Activated CD8-positive, alpha-beta T cell treated with anti-CD3 and anti-CD28 coated beads for 36 hours (primary cell): ENCODE results near the gene RRAD. TPM values are rescaled to one million over a fixed set of nuclear protein-coding genes. Genes with fewer than 3 reads are reported as not detected.

Source experiments
- ATAC-seq: fragments of 200-7000 bp; cut with Tn5 transposase; one replicate; pipeline ENCODE4 v1.10.0; 2021; ENCODE audit warnings: mild to moderate bottlenecking, moderate library complexity
- CTCF ChIA-PET: fragments of 350-600 bp; sonication (Branson Sonifier 250); formaldehyde crosslinking; loops from one replicate; lab custom pipeline; 2021; ENCODE audit warnings: antibody characterized with exemption; lab: Charles Lee
- POLR2A ChIA-PET: fragments of 350-600 bp; sonication (Branson Sonifier 250); formaldehyde crosslinking; loops from one replicate; lab custom pipeline; 2021; ENCODE audit warnings: antibody characterized with exemption; lab: Charles Lee
- DNase-seq: peaks from one replicate; pipeline ENCODE4 v3.0.0-alpha.2; 2020
- H3K27ac Mint-ChIP-seq: one replicate; pipeline ENCODE4 v1.8.0; 2021; ENCODE audit warnings: mild to moderate bottlenecking, mixed read lengths
- H3K27me3 Mint-ChIP-seq: one replicate; pipeline ENCODE4 v1.8.0; 2021; ENCODE audit warnings: mixed read lengths
- H3K36me3 Mint-ChIP-seq: one replicate; pipeline ENCODE4 v1.8.0; 2021; ENCODE audit warnings: low read depth, mixed read lengths
- H3K4me1 Mint-ChIP-seq: one replicate; pipeline ENCODE4 v1.8.0; 2021; ENCODE audit warnings: low read depth, mixed read lengths
- H3K4me3 Mint-ChIP-seq: one replicate; pipeline ENCODE4 v1.8.0; 2021; ENCODE audit warnings: mild to moderate bottlenecking, moderate library complexity, mixed read lengths
- H3K9me3 Mint-ChIP-seq: one replicate; pipeline ENCODE4 v1.8.0; 2021; ENCODE audit warnings: mixed read lengths
- intact Hi-C: fragments of 100-400 bp; cut with micrococcal nuclease; formaldehyde crosslinking; loops from one replicate; pipeline ENCODE4 v1.10.0; 2022
- total RNA-seq, 2 experiments: library from RNA; stranded (reverse); gene quantifications; one replicate each; pipeline ENCODE4 v1.2.3, GENCODE V29; 2021
- TF ChIP-seq, protein P1 (sequence below): fragments of 200-600 bp; IDR thresholded peaks from one replicate; pipeline ENCODE4 v1.8.0; 2022; ENCODE audit warnings: antibody characterized with exemption, mild to moderate bottlenecking

The RRAD gene
- total RNA-seq, 2 experiments from 2014 or later = 0.61 to 1.1 TPM

DNA sequence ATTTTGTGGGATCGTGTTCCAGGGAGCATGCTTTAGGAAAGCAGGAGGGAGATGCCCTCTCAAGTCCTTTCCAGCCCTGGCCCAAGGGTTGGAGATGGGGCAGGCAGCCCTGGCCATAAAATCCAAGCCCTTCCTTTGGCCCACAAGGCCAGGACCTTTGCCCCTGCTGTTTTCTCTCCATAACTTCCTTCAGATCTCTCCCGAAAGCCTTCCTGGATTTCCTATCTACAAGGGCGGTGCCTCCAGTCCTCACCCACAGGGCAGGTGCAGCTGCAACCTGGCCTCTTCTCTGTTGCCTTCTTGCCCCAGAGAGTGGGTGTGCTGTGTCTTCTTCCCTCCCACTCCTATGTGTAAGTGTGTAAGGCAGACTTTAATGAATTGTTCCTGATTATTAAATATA lies 53.5 kb downstream of the RRAD start:
- DNase-seq (no peak), ATAC-seq (no peak)
- intact Hi-C loops = no loop called here
- Mint-ChIP-seq H3K4me1 (peaks cover 43% of the 10 kb centered on the region), H3K27ac (no peak overlapping the region), H3K27me3 (no peaks in the 10 kb centered on the region), H3K36me3 (peaks cover 6% of the 10 kb centered on the region), H3K9me3 (peaks cover 7% of the 10 kb centered on the region), H3K4me3 (no peak overlapping the region)
- POLR2A ChIA-PET = interaction anchor here (0.9 to 1.7 kb wide), 3 partner anchors 9 to 219 kb away, joined by 3 to 5 read pairs (median 3); partner anchors contain the start of gene PDP2
- CTCF ChIA-PET = interaction anchor here (1.2 to 12.6 kb wide), 9 partner anchors 10 to 144 kb away, joined by 3 to 214 read pairs (median 6); partner anchors contain the start of genes CA7 and NAE1
- TF ChIP-seq, protein P1, sequence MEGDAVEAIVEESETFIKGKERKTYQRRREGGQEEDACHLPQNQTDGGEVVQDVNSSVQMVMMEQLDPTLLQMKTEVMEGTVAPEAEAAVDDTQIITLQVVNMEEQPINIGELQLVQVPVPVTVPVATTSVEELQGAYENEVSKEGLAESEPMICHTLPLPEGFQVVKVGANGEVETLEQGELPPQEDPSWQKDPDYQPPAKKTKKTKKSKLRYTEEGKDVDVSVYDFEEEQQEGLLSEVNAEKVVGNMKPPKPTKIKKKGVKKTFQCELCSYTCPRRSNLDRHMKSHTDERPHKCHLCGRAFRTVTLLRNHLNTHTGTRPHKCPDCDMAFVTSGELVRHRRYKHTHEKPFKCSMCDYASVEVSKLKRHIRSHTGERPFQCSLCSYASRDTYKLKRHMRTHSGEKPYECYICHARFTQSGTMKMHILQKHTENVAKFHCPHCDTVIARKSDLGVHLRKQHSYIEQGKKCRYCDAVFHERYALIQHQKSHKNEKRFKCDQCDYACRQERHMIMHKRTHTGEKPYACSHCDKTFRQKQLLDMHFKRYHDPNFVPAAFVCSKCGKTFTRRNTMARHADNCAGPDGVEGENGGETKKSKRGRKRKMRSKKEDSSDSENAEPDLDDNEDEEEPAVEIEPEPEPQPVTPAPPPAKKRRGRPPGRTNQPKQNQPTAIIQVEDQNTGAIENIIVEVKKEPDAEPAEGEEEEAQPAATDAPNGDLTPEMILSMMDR = no peak

Other genes starting within 250 kb of the RRAD start
- 1 to 10 TPM; 3.2 to 3.5 TPM for gene CMTM4, start 228.8 kb downstream of the RRAD start, total RNA-seq
- gene DYNC1LI2, start 173.9 kb downstream of the RRAD start, total RNA-seq = 10 to 100 TPM; 35.0 to 39.5 TPM
- gene TERB1, start 124.0 kb downstream of the RRAD start, total RNA-seq = under 1 TPM in 1 of 2 experiments, not detected in 1; 0.14 TPM
- gene NAE1, start 94.6 kb downstream of the RRAD start, total RNA-seq = 100 to 1,000 TPM; 115 to 123 TPM
- gene CA7, start 81.1 kb downstream of the RRAD start, total RNA-seq = under 1 TPM in 1 of 2 experiments, not detected in 1; 0.27 TPM
- gene PDP2, start 45.0 kb downstream of the RRAD start, total RNA-seq = 10 to 100 TPM; 31.2 to 38.1 TPM
- not detected for gene CDH16, start 6.7 kb downstream of the RRAD start, total RNA-seq
- gene CIAO2B, start 8.9 kb upstream of the RRAD start, total RNA-seq = 100 to 1,000 TPM; 150 to 162 TPM
- 10 to 100 TPM; 24.7 to 24.9 TPM for gene CES2, start 10.0 kb upstream of the RRAD start, total RNA-seq
- 1 to 10 TPM; 2.1 to 2.9 TPM for gene CES3, start 35.7 kb upstream of the RRAD start, total RNA-seq
- 1 to 10 TPM; 4.5 to 5.9 TPM for gene CES4A, start 63.1 kb upstream of the RRAD start, total RNA-seq
- 100 to 1,000 TPM; 111 to 114 TPM for gene CBFB, start 103.6 kb upstream of the RRAD start, total RNA-seq
- 10 to 100 TPM; 11.3 to 14.0 TPM for gene PHAF1, start 184.4 kb upstream of the RRAD start, total RNA-seq
- gene B3GNT9, start 225.5 kb upstream of the RRAD start, total RNA-seq = 1 to 10 TPM; 2.1 to 2.5 TPM
- gene TRADD, start 234.4 kb upstream of the RRAD start, total RNA-seq = 10 to 100 TPM; 28.4 to 31.2 TPM
- 10 to 100 TPM; 27.1 to 28.6 TPM for gene FBXL8, start 234.4 kb upstream of the RRAD start, total RNA-seq
- gene HSF4, start 239.2 kb upstream of the RRAD start, total RNA-seq = 10 to 100 TPM; 56.0 to 73.3 TPM
- 10 to 100 TPM; 24.5 to 25.3 TPM for gene NOL3, start 245.0 kb upstream of the RRAD start, total RNA-seq